GM18502 (cell line): ENCODE measurements around the gene LAMB1.
"Not testable (repeated sequence)": the region's sequence is repeated elsewhere in the genome, so short reads cannot be mapped to it uniquely, and the experiment has no call there.

Experiments
- ATAC-seq: cut with Tn5 transposase; IDR thresholded peaks from one replicate; pipeline ENCODE4 v1.9.1; 2021; ENCODE audit warnings: mild to moderate bottlenecking; ENCODE audit not compliant: unreplicated experiment, poor library complexity

Gene LAMB1

GRCh38 chr7:107973861-107974260, 29.1 kb downstream of the LAMB1 start:
- no peak for ATAC-seq

GRCh38 chr7:107972941-107973376, 30.0 kb downstream of the LAMB1 start:
- no peak for ATAC-seq

- ATAC-seq, result no peak
Observed at GRCh38 chr7:107972075-107972482, 30.9 kb downstream of the LAMB1 start.

- no peak for ATAC-seq
Observed at GRCh38 chr7:107971613-107972012, 31.3 kb downstream of the LAMB1 start.

- ATAC-seq, result no peak
Observed at GRCh38 chr7:107971100-107971499, 31.9 kb downstream of the LAMB1 start.

GRCh38 chr7:107969856-107970255, 33.1 kb downstream of the LAMB1 start:
- ATAC-seq, result no peak

- no peak for ATAC-seq
Observed at GRCh38 chr7:107968449-107968848, 34.5 kb downstream of the LAMB1 start.

- no peak for ATAC-seq
Observed at GRCh38 chr7:107967420-107967819, 35.5 kb downstream of the LAMB1 start.

- ATAC-seq, result no peak
Observed at GRCh38 chr7:107966711-107967110, 36.2 kb downstream of the LAMB1 start.

- ATAC-seq, result no peak
Observed at GRCh38 chr7:107964510-107964909, 38.5 kb downstream of the LAMB1 start.

GRCh38 chr7:107962817-107963216, 40.1 kb downstream of the LAMB1 start:
- ATAC-seq, result no peak

GRCh38 chr7:107961405-107961804, 41.6 kb downstream of the LAMB1 start:
- ATAC-seq, result no peak

- no peak for ATAC-seq
Observed at GRCh38 chr7:107960272-107960671, 42.7 kb downstream of the LAMB1 start.

GRCh38 chr7:107959527-107959898, 43.4 kb downstream of the LAMB1 start:
- ATAC-seq, result no peak

GRCh38 chr7:107958764-107959526, 44.0 kb downstream of the LAMB1 start:
- ATAC-seq, result no peak

- no peak for ATAC-seq
Observed at GRCh38 chr7:107957436-107957835, 45.5 kb downstream of the LAMB1 start.

- not testable (repeated sequence) for ATAC-seq
Observed at GRCh38 chr7:107956950-107957349, 46.0 kb downstream of the LAMB1 start.

- no peak for ATAC-seq
Observed at GRCh38 chr7:107955394-107955793, 47.6 kb downstream of the LAMB1 start.

GRCh38 chr7:107953924-107954303, 49.0 kb downstream of the LAMB1 start:
- no peak for ATAC-seq

- no peak for ATAC-seq
Observed at GRCh38 chr7:107953265-107953923, 49.6 kb downstream of the LAMB1 start.

GRCh38 chr7:107951896-107952295, 51.1 kb downstream of the LAMB1 start:
- ATAC-seq, result no peak
